Measurements from ENCODE around the gene MYRIP.

The MYRIP gene

GRCh38 chr3:39937315-39937714 is 127.9 kb downstream of the MYRIP start:
- H3K18ac ChIP-seq (ENCODE audit: low read length): no peak overlapping the region
- H3K4me2 ChIP-seq (ENCODE audit: low read length): no peak overlapping the region
- H3K23ac ChIP-seq (ENCODE audit: low read length): no peak overlapping the region
- H2BK5ac ChIP-seq (ENCODE audit: low read length): no peak overlapping the region
- H3K4ac ChIP-seq (ENCODE audit: low read depth, low read length): no peak overlapping the region
- no peaks in the 10 kb centered on the region for H3K4me1 ChIP-seq (ENCODE audit: control insufficient read depth, low read depth, low read length)
- no peak for DNase-seq
- H3K9ac ChIP-seq (ENCODE audit: low read length): no peak overlapping the region
- no peak overlapping the region for H3K4me3 ChIP-seq (ENCODE audit: low read length)
- H4K5ac ChIP-seq (ENCODE audit: low read length): no peak overlapping the region
- H3K79me2 ChIP-seq (ENCODE audit: control insufficient read depth, insufficient read depth, low read length): no peaks in the 10 kb centered on the region
- H3K36me3 ChIP-seq (ENCODE audit: control insufficient read depth, insufficient read depth, low read length): no peaks in the 10 kb centered on the region
- H2BK15ac ChIP-seq (replicated peaks; ENCODE audit: low read depth): no peak overlapping the region
- H2BK120ac ChIP-seq (ENCODE audit: low read depth, low read length): no peak overlapping the region
- no peak overlapping the region for H3K27ac ChIP-seq (ENCODE audit: low read depth, low read length)
- no peak overlapping the region for H2AK5ac ChIP-seq (ENCODE audit: low read length)
- H3K27me3 ChIP-seq (ENCODE audit: insufficient read depth, low read length, poor library complexity): no peaks in the 10 kb centered on the region
- H3K56ac ChIP-seq (ENCODE audit: low read length): no peak overlapping the region
- no peak overlapping the region for H4K8ac ChIP-seq (ENCODE audit: low read depth, low read length)
- H3K79me1 ChIP-seq (ENCODE audit: low read length): no peaks in the 10 kb centered on the region

- WGBS (ENCODE audit: extremely low coverage, insufficient coverage, low lambda C conversion rate): no CpG with 5 or more reads among the region's 1 CpG
- H3K4me1 ChIP-seq (ENCODE audit: control insufficient read depth, low read depth, low read length): no peaks in the 10 kb centered on the region
- H3K27ac ChIP-seq (ENCODE audit: low read depth, low read length): no peak overlapping the region
- no peaks in the 10 kb centered on the region for H3K79me2 ChIP-seq (ENCODE audit: control insufficient read depth, insufficient read depth, low read length)
- H2BK15ac ChIP-seq (replicated peaks; ENCODE audit: low read depth): no peak overlapping the region
- H3K23ac ChIP-seq (ENCODE audit: low read length): no peak overlapping the region
- H3K4ac ChIP-seq (ENCODE audit: low read depth, low read length): no peak overlapping the region
- no peak overlapping the region for H3K4me3 ChIP-seq (ENCODE audit: low read length)
- DNase-seq: no peak
- no peaks in the 10 kb centered on the region for H3K27me3 ChIP-seq (ENCODE audit: insufficient read depth, low read length, poor library complexity)
- H2BK120ac ChIP-seq (ENCODE audit: low read depth, low read length): no peak overlapping the region
- H3K9ac ChIP-seq (ENCODE audit: low read length): no peak overlapping the region
- H4K5ac ChIP-seq (ENCODE audit: low read length): no peak overlapping the region
- H3K56ac ChIP-seq (ENCODE audit: low read length): no peak overlapping the region
- H3K4me2 ChIP-seq (ENCODE audit: low read length): no peak overlapping the region
- H4K8ac ChIP-seq (ENCODE audit: low read depth, low read length): no peak overlapping the region
- H2AK5ac ChIP-seq (ENCODE audit: low read length): no peak overlapping the region
- no peak overlapping the region for H3K18ac ChIP-seq (ENCODE audit: low read length)
- no peak overlapping the region for H2BK5ac ChIP-seq (ENCODE audit: low read length)
- H3K79me1 ChIP-seq (ENCODE audit: low read length): no peaks in the 10 kb centered on the region
- H3K36me3 ChIP-seq (ENCODE audit: control insufficient read depth, insufficient read depth, low read length): no peaks in the 10 kb centered on the region
Measured at GRCh38 chr3:39937874-39938273, 128.5 kb downstream of the MYRIP start.

GRCh38 chr3:39941931-39942330 is 132.5 kb downstream of the MYRIP start:
- Histone ChIP-seq H3K27ac (ENCODE audit: low read depth, low read length) (no peak overlapping the region), H4K5ac (ENCODE audit: low read length) (no peak overlapping the region), H3K36me3 (ENCODE audit: control insufficient read depth, insufficient read depth, low read length) (no peaks in the 10 kb centered on the region), H3K79me1 (ENCODE audit: low read length) (no peaks in the 10 kb centered on the region), H3K9ac (ENCODE audit: low read length) (no peak overlapping the region), H3K4me1 (ENCODE audit: control insufficient read depth, low read depth, low read length) (no peaks in the 10 kb centered on the region), H2BK120ac (ENCODE audit: low read depth, low read length) (no peak overlapping the region), H3K56ac (ENCODE audit: low read length) (no peak overlapping the region), H3K23ac (ENCODE audit: low read length) (no peak overlapping the region), H3K79me2 (ENCODE audit: control insufficient read depth, insufficient read depth, low read length) (no peaks in the 10 kb centered on the region), H3K4me2 (ENCODE audit: low read length) (no peak overlapping the region), H4K8ac (ENCODE audit: low read depth, low read length) (no peak overlapping the region), H2AK5ac (ENCODE audit: low read length) (no peak overlapping the region), H2BK5ac (ENCODE audit: low read length) (no peak overlapping the region), H3K4ac (ENCODE audit: low read depth, low read length) (no peak overlapping the region), H2BK15ac (replicated peaks; ENCODE audit: low read depth) (no peak overlapping the region), H3K4me3 (ENCODE audit: low read length) (no peak overlapping the region), H3K18ac (ENCODE audit: low read length) (no peak overlapping the region), H3K27me3 (ENCODE audit: insufficient read depth, low read length, poor library complexity) (no peaks in the 10 kb centered on the region)
- no CpG with 5 or more reads among the region's 5 CpGs for WGBS (ENCODE audit: extremely low coverage, insufficient coverage, low lambda C conversion rate)
- DNase-seq: no peak

GRCh38 chr3:39960515-39961191 is 151.2 kb downstream of the MYRIP start:
- no peaks in the 10 kb centered on the region for H3K27me3 ChIP-seq (ENCODE audit: insufficient read depth, low read length, poor library complexity)

GRCh38 chr3:39961230-39961629 is 151.8 kb downstream of the MYRIP start:
- Histone ChIP-seq H3K23ac (ENCODE audit: low read length) (no peak overlapping the region), H2BK120ac (ENCODE audit: low read depth, low read length) (no peak overlapping the region), H4K5ac (ENCODE audit: low read length) (no peak overlapping the region), H3K36me3 (ENCODE audit: control insufficient read depth, insufficient read depth, low read length) (no peaks in the 10 kb centered on the region), H3K27me3 (ENCODE audit: insufficient read depth, low read length, poor library complexity) (no peaks in the 10 kb centered on the region), H4K8ac (ENCODE audit: low read depth, low read length) (no peak overlapping the region), H3K4me1 (ENCODE audit: control insufficient read depth, low read depth, low read length) (no peaks in the 10 kb centered on the region), H2BK5ac (ENCODE audit: low read length) (no peak overlapping the region), H3K56ac (ENCODE audit: low read length) (no peak overlapping the region), H3K18ac (ENCODE audit: low read length) (no peak overlapping the region), H3K79me1 (ENCODE audit: low read length) (no peaks in the 10 kb centered on the region), H2AK5ac (ENCODE audit: low read length) (no peak overlapping the region), H2BK15ac (replicated peaks; ENCODE audit: low read depth) (no peak overlapping the region), H3K27ac (ENCODE audit: low read depth, low read length) (no peak overlapping the region), H3K79me2 (ENCODE audit: control insufficient read depth, insufficient read depth, low read length) (no peaks in the 10 kb centered on the region), H3K4ac (ENCODE audit: low read depth, low read length) (no peak overlapping the region), H3K4me2 (ENCODE audit: low read length) (no peak overlapping the region), H3K9ac (ENCODE audit: low read length) (no peak overlapping the region), H3K4me3 (ENCODE audit: low read length) (no peak overlapping the region)
- DNase-seq: no peak
- whole genome bisulfite sequencing (ENCODE audit: extremely low coverage, insufficient coverage, low lambda C conversion rate): no CpG with 5 or more reads among the region's 4 CpGs

More at GRCh38 chr3:39960515-39961191, 151.2 kb downstream of the MYRIP start:
- H2BK5ac ChIP-seq (ENCODE audit: low read length): no peak overlapping the region
- no peak overlapping the region for H4K5ac ChIP-seq (ENCODE audit: low read length)
- H3K36me3 ChIP-seq (ENCODE audit: control insufficient read depth, insufficient read depth, low read length): no peaks in the 10 kb centered on the region
- no peak overlapping the region for H2BK120ac ChIP-seq (ENCODE audit: low read depth, low read length)
- no peak overlapping the region for H3K18ac ChIP-seq (ENCODE audit: low read length)
- H2BK15ac ChIP-seq (replicated peaks; ENCODE audit: low read depth): no peak overlapping the region
- H4K8ac ChIP-seq (ENCODE audit: low read depth, low read length): no peak overlapping the region
- H2AK5ac ChIP-seq (ENCODE audit: low read length): no peak overlapping the region
- H3K23ac ChIP-seq (ENCODE audit: low read length): no peak overlapping the region
- H3K9ac ChIP-seq (ENCODE audit: low read length): no peak overlapping the region
- DNase-seq: no peak
- no peak overlapping the region for H3K4me2 ChIP-seq (ENCODE audit: low read length)
- H3K56ac ChIP-seq (ENCODE audit: low read length): no peak overlapping the region
- no peaks in the 10 kb centered on the region for H3K4me1 ChIP-seq (ENCODE audit: control insufficient read depth, low read depth, low read length)
- no peaks in the 10 kb centered on the region for H3K79me1 ChIP-seq (ENCODE audit: low read length)
- H3K4ac ChIP-seq (ENCODE audit: low read depth, low read length): no peak overlapping the region
- H3K79me2 ChIP-seq (ENCODE audit: control insufficient read depth, insufficient read depth, low read length): no peaks in the 10 kb centered on the region
- WGBS (ENCODE audit: extremely low coverage, insufficient coverage, low lambda C conversion rate): no CpG with 5 or more reads among the region's 5 CpGs
- H3K27ac ChIP-seq (ENCODE audit: low read depth, low read length): no peak overlapping the region
- H3K4me3 ChIP-seq (ENCODE audit: low read length): no peak overlapping the region

- H3K36me3 ChIP-seq (ENCODE audit: control insufficient read depth, insufficient read depth, low read length): no peaks in the 10 kb centered on the region
- no peak overlapping the region for H2BK15ac ChIP-seq (replicated peaks; ENCODE audit: low read depth)
- no peak overlapping the region for H2BK5ac ChIP-seq (ENCODE audit: low read length)
- no peak overlapping the region for H2BK120ac ChIP-seq (ENCODE audit: low read depth, low read length)
- no peak overlapping the region for H3K4me2 ChIP-seq (ENCODE audit: low read length)
- H3K56ac ChIP-seq (ENCODE audit: low read length): no peak overlapping the region
- no peaks in the 10 kb centered on the region for H3K79me2 ChIP-seq (ENCODE audit: control insufficient read depth, insufficient read depth, low read length)
- no peak overlapping the region for H3K4me3 ChIP-seq (ENCODE audit: low read length)
- no peak overlapping the region for H2AK5ac ChIP-seq (ENCODE audit: low read length)
- no peaks in the 10 kb centered on the region for H3K79me1 ChIP-seq (ENCODE audit: low read length)
- DNase-seq: no peak
- H3K4me1 ChIP-seq (ENCODE audit: control insufficient read depth, low read depth, low read length): no peaks in the 10 kb centered on the region
- no peak overlapping the region for H3K4ac ChIP-seq (ENCODE audit: low read depth, low read length)
- no peaks in the 10 kb centered on the region for H3K27me3 ChIP-seq (ENCODE audit: insufficient read depth, low read length, poor library complexity)
- no peak overlapping the region for H3K23ac ChIP-seq (ENCODE audit: low read length)
- H4K8ac ChIP-seq (ENCODE audit: low read depth, low read length): no peak overlapping the region
- no peak overlapping the region for H4K5ac ChIP-seq (ENCODE audit: low read length)
- H3K27ac ChIP-seq (ENCODE audit: low read depth, low read length): no peak overlapping the region
- no CpG with 5 or more reads among the region's 1 CpG for WGBS (ENCODE audit: extremely low coverage, insufficient coverage, low lambda C conversion rate)
- H3K9ac ChIP-seq (ENCODE audit: low read length): no peak overlapping the region
- no peak overlapping the region for H3K18ac ChIP-seq (ENCODE audit: low read length)
Measured at GRCh38 chr3:39962581-39962980, 153.2 kb downstream of the MYRIP start.
